ENCODE results near the gene TANC1.

DNA sequence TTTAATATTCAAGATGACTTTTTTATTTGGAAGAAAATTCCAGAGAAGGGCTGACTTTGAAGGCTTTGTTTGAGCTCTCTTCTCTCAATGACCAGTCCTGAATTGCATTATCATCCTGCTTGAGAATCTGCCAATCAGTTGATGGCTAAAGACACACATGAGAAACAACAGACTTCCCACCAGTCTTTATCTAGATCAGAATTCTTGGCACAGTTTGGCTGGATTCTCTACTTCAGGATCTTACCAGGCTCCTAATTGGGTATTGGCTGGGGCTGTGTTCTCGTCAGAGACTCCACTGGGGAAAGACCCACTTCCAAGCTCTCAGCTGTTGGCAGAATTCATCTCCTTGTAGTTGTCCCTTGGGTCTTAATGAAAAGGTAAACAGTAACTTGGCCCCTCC lies 232.1 kb downstream of the TANC1 start:
- TF ChIP-seq, protein P1, sequence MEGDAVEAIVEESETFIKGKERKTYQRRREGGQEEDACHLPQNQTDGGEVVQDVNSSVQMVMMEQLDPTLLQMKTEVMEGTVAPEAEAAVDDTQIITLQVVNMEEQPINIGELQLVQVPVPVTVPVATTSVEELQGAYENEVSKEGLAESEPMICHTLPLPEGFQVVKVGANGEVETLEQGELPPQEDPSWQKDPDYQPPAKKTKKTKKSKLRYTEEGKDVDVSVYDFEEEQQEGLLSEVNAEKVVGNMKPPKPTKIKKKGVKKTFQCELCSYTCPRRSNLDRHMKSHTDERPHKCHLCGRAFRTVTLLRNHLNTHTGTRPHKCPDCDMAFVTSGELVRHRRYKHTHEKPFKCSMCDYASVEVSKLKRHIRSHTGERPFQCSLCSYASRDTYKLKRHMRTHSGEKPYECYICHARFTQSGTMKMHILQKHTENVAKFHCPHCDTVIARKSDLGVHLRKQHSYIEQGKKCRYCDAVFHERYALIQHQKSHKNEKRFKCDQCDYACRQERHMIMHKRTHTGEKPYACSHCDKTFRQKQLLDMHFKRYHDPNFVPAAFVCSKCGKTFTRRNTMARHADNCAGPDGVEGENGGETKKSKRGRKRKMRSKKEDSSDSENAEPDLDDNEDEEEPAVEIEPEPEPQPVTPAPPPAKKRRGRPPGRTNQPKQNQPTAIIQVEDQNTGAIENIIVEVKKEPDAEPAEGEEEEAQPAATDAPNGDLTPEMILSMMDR (IDR thresholded peaks at IDR 0.05): no peak
- TF ChIP-seq POLR2A (IDR thresholded peaks at IDR 0.05) (no peak), POLR2AphosphoS5 (IDR thresholded peaks at IDR 0.05) (no peak)

All from transverse colon (tissue), 4 donors.